OCI-LY7 (cell line): ENCODE measurements around the gene AFF3. TPM values are rescaled to one million over a fixed set of nuclear protein-coding genes. Genes with fewer than 3 reads are reported as not detected.
A peak's percentile ranks its signal among the peaks of the same experiment; 100 is the strongest.

Experiments used
- BruUV-seq: library from RNA; stranded (reverse); fragments of 400-500 nt; replicated peaks from 2 replicates; lab custom pipeline; 2021; lab: Mats Ljungman, UMichigan
- CTCF ChIA-PET: fragments of 300-600 bp; sonication (Branson Sonifier 250); formaldehyde crosslinking; loops from one replicate; lab custom pipeline; 2022; ENCODE audit warnings: antibody characterized with exemption; ENCODE audit not compliant: unreplicated experiment; lab: Charles Lee
- POLR2A ChIA-PET: fragments of 300-600 bp; sonication (Branson Sonifier 250); formaldehyde crosslinking; loops from one replicate; lab custom pipeline; 2022; ENCODE audit warnings: antibody characterized with exemption; lab: Charles Lee
- DNase-seq: peaks from one replicate; pipeline ENCODE4 v3.0.0-alpha.2; 2015; ENCODE audit warnings: low spot score
- H2AFZ ChIP-seq: fragments of 200-600 bp; sonication (generic), shearing (Covaris generic); 2 replicates; pipeline ENCODE4 v1.6.1; 2014; ENCODE audit warnings: mild to moderate bottlenecking, antibody characterized with exemption, low read length, moderate library complexity
- H3K27ac ChIP-seq: fragments of 200-600 bp; sonication (generic); 2 replicates; pipeline ENCODE4 v1.5.1; 2014; ENCODE audit warnings: mixed run types, low read depth, mild to moderate bottlenecking, moderate library complexity, low read length, inconsistent platforms; ENCODE audit not compliant: poor library complexity, severe bottlenecking
- H3K36me3 ChIP-seq: fragments of 200-600 bp; sonication (generic); 2 replicates; pipeline ENCODE4 v1.6.1; 2014; ENCODE audit warnings: mild to moderate bottlenecking, antibody characterized with exemption, low read length, moderate library complexity, mixed read lengths; ENCODE audit not compliant: insufficient read depth
- H3K4me1 ChIP-seq: fragments of 200-600 bp; sonication (generic); 2 replicates; pipeline ENCODE4 v1.5.1; 2014; ENCODE audit warnings: mild to moderate bottlenecking, low read length; ENCODE audit not compliant: insufficient read depth, poor library complexity, severe bottlenecking
- H3K4me2 ChIP-seq: fragments of 200-600 bp; sonication (generic); 2 replicates; pipeline ENCODE4 v1.6.1; 2014; ENCODE audit warnings: mild to moderate bottlenecking, low read length
- H3K4me3 ChIP-seq: fragments of 200-600 bp; sonication (generic); 2 replicates; pipeline ENCODE4 v1.5.1; 2014; ENCODE audit warnings: mild to moderate bottlenecking, low read depth, low read length; ENCODE audit not compliant: poor library complexity, severe bottlenecking
- H3K79me2 ChIP-seq: fragments of 200-600 bp; sonication (generic); 2 replicates; pipeline ENCODE4 v1.6.1; 2016; ENCODE audit warnings: low read depth, mild to moderate bottlenecking, low read length, moderate library complexity, mixed read lengths; ENCODE audit not compliant: insufficient read depth
- H3K9me2 ChIP-seq: fragments of 200-600 bp; sonication (generic); 2 replicates; pipeline ENCODE4 v1.6.1; 2016; ENCODE audit warnings: mild to moderate bottlenecking, low read length, mixed read lengths; ENCODE audit not compliant: insufficient read depth
- H3K9me3 ChIP-seq: fragments of 200-600 bp; sonication (generic); 2 replicates; pipeline ENCODE4 v1.6.1; 2014; ENCODE audit warnings: mild to moderate bottlenecking, mixed run types, low read length, mixed read lengths
- H4K20me1 ChIP-seq: fragments of 200-600 bp; sonication (generic); 2 replicates; pipeline ENCODE4 v1.6.1; 2014; ENCODE audit warnings: mild to moderate bottlenecking, antibody characterized with exemption, low read length, moderate library complexity, mixed read lengths; ENCODE audit not compliant: insufficient read depth
- CTCF ChIP-seq: fragments of 200-600 bp; sonication (generic); conservative IDR thresholded peaks from 2 replicates; pipeline ENCODE4 v1.5.1; 2014; ENCODE audit warnings: mild to moderate bottlenecking, antibody characterized with exemption, low read length, moderate library complexity, mixed read lengths
- EZH2phosphoT487 ChIP-seq: fragments of 200-600 bp; sonication (generic); IDR thresholded peaks from 2 replicates; pipeline ENCODE4 v1.6.1; 2018; ENCODE audit warnings: low read depth, borderline replicate concordance, mild to moderate bottlenecking, mixed run types, antibody characterized with exemption, low read length, moderate library complexity, mixed read lengths
- intact Hi-C: fragments of 100-400 bp; cut with micrococcal nuclease; formaldehyde crosslinking; loops from one replicate; pipeline ENCODE4 v1.10.0; 2022; ENCODE audit not compliant: unreplicated experiment
- total RNA-seq, 2 experiments: library from RNA; depleted of rRNA in 1 of 2; stranded (reverse); fragments of >200 nt in 1 of 2; shearing (Covaris generic) in 1 of 2; gene quantifications; 2 replicates each; pipeline ENCODE4 v1.2.3, GENCODE V29; 2014 to 2022

AFF3 gene
- total RNA-seq, 2 experiments from 2014 or later = 131 to 133 TPM

- Histone ChIP-seq H4K20me1 (no peaks in the 10 kb centered on the region), H3K79me2 (peaks cover 48% of the 10 kb centered on the region), H3K4me1 (no peaks in the 10 kb centered on the region), H2AFZ (no peak overlapping the region), H3K36me3 (peaks cover 98% of the 10 kb centered on the region), H3K27ac (no peak overlapping the region), H3K4me2 (no peak overlapping the region), H3K9me3 (peaks cover 41% of the 10 kb centered on the region), H3K9me2 (no peaks in the 10 kb centered on the region), H3K4me3 (no peak overlapping the region)
- BruUV-seq = no TSS peak
- TF ChIP-seq CTCF (no peak), EZH2phosphoT487 (no peak)
- intact Hi-C loops = no loop called here
- POLR2A ChIA-PET = interaction anchor here (0.6 kb wide), 1 partner anchor 54 kb away, joined by 4 read pairs; no protein-coding TSS in a partner anchor
- no peak for DNase-seq
- CTCF ChIA-PET = no interaction called here
Measured at GRCh38 chr2:100121124-100121718, 21.2 kb downstream of the AFF3 start.

- H3K36me3 ChIP-seq = peaks cover 96% of the 10 kb centered on the region
- intact Hi-C loops = no loop called here
- H3K27ac ChIP-seq = no peak overlapping the region
- no peak for TF ChIP-seq CTCF
- TF ChIP-seq EZH2phosphoT487 = no peak
- H3K4me2 ChIP-seq = no peak overlapping the region
- DNase-seq = no peak
- no peaks in the 10 kb centered on the region for H3K9me2 ChIP-seq
- ChIA-PET POLR2A (no interaction called here), CTCF (no interaction called here)
- no TSS peak for BruUV-seq
- peaks cover 18% of the 10 kb centered on the region for H3K4me1 ChIP-seq
- peaks cover 51% of the 10 kb centered on the region for H3K9me3 ChIP-seq
- peaks cover 45% of the 10 kb centered on the region for H3K79me2 ChIP-seq
- H2AFZ ChIP-seq = no peak overlapping the region
- no peak overlapping the region for H3K4me3 ChIP-seq
- H4K20me1 ChIP-seq = no peaks in the 10 kb centered on the region
Measured at GRCh38 chr2:100119235-100119634, 23.2 kb downstream of the AFF3 start.

GRCh38 chr2:100113990-100114433, 28.4 kb downstream of the AFF3 start:
- TF ChIP-seq CTCF = no peak
- peak; percentile 87 for DNase-seq
- Histone ChIP-seq H3K4me3 (no peak overlapping the region), H3K4me2 (peak overlapping the region; percentile 46), H3K9me2 (no peaks in the 10 kb centered on the region), H4K20me1 (peaks cover 20% of the 10 kb centered on the region; the same call in 1 of the 2 replicates), H3K4me1 (peaks cover 64% of the 10 kb centered on the region), H3K9me3 (peaks cover 38% of the 10 kb centered on the region), H3K36me3 (peaks cover 88% of the 10 kb centered on the region), H3K27ac (peak overlapping the region; percentile 81), H2AFZ (no peak overlapping the region), H3K79me2 (peaks cover 44% of the 10 kb centered on the region; the same call in 1 of the 2 replicates)
- BruUV-seq = no TSS peak
- ChIA-PET CTCF (interaction anchor here (1.7 kb wide), 1 partner anchor 28 kb away, joined by 5 read pairs; the partner anchor contains the start of gene AFF3), POLR2A (interaction anchor here (1.2 to 2.3 kb wide), 4 partner anchors 9 to 28 kb away, joined by 4 to 14 read pairs (median 8); partner anchors contain the start of gene AFF3)
- intact Hi-C loops = loop anchor here (1.0 to 5.0 kb wide), 2 partner anchors 28 to 128 kb away; partner anchors contain the start of gene AFF3
